Retinal pigment epithelial cell (primary cell): Measurements from ENCODE around the gene ATP2C2.

Source experiments
- DNase-seq: peaks from one replicate; pipeline ENCODE4 v3.0.0-alpha.2; 2010; ENCODE audit warnings: low read depth
- H3K4me3 ChIP-seq: 2 replicates; pipeline ENCODE4 v1.5.1; 2011; ENCODE audit warnings: mild to moderate bottlenecking, low read length, control low read depth, moderate library complexity
- CTCF ChIP-seq: conservative IDR thresholded peaks from 2 replicates; pipeline ENCODE4 v1.5.1; 2011; ENCODE audit warnings: low read depth, low read length, control low read depth, inconsistent platforms

Gene ATP2C2

DNA sequence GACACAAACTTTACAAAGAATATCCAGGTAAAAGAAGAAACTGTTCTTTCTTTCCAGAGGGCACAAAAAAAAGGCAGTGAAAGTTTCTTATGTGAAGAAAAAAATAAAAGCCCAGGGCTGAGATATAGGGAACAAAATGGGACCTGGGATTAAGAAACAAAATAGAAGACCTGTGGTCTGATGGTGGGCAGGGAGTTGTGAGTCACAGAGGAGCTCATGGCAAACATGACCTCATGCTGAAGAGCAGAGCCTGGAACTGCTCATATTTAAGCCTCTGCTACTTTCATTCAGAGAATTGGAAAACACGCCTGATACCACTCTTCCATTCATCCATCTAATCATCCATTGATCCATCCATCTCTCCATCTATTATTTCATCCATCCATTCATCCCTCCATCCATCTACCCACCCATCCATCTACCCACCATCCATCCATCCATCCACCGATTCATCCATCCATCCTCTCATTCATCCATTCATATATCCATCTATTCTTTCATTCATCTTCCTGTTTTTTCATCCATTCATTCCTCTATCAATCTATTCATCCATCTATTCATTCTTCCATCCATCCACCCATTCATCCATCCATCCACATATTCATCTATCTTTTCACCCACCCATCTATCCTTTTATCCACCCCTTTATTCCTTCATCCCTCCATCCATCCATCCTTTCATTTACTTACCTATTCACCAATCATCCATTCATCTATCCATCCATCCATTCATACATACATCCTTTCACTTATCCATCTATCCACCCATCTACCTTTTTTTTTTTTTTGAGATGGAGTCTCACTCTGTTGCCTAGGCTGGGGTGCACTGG, 43.7 kb upstream of the ATP2C2 start:
- TF ChIP-seq CTCF = no peak
- no peak for DNase-seq
- no peak overlapping the region for H3K4me3 ChIP-seq

DNA sequence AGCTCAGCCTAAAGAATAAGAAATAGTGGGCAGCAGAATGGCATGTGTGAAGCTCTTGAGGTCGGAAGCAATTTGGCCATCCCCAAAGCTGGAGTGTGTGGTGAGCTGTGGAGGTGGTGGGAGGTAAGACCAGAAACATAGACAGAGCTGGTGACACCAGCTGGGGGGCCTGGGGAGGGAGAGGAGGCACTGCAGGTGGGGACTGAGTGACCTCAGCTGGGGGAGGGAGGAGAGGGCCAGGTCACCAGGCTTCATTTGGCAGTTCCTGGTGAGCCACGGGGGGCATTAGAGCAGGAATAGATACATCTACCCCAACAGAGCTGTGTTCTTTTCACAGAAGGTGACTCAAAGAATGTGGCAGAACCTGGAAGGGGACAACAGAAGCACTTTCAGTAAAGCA, 41.8 kb upstream of the ATP2C2 start:
- TF ChIP-seq CTCF = no peak
- no peak overlapping the region for H3K4me3 ChIP-seq
- DNase-seq = no peak

GRCh38 chr16:84327926-84328505, 40.3 kb upstream of the ATP2C2 start:
- no peak for DNase-seq
- TF ChIP-seq CTCF = no peak

GRCh38 chr16:84329016-84329415, 39.3 kb upstream of the ATP2C2 start:
- DNase-seq = no peak
- no peak overlapping the region for H3K4me3 ChIP-seq
- TF ChIP-seq CTCF = no peak

More at GRCh38 chr16:84327926-84328505, 40.3 kb upstream of the ATP2C2 start:
- H3K4me3 ChIP-seq = no peak overlapping the region

- no peak for TF ChIP-seq CTCF
- no peak overlapping the region for H3K4me3 ChIP-seq
- DNase-seq = no peak
Observed at GRCh38 chr16:84329843-84330684, 38.3 kb upstream of the ATP2C2 start.

DNA sequence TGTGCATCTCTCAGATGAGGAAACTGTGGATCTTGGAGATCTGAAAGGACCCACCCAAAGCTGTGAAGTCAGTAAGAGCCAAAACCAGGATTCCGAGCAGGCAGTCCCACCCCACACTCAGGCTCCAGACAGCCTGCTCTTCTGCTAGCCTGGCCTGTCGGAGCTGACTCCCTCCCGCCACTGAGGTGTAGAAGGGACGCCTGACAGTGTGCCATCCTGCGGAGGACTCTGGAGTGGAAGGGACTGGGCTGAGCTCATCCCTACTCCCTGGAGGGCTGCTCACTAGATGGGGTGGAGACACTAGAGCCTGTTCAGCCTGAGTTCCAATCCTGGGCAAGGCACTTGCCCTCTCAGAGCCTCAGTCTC, 37.7 kb upstream of the ATP2C2 start:
- no peak for TF ChIP-seq CTCF
- H3K4me3 ChIP-seq = no peak overlapping the region
- DNase-seq = no peak
